H7 (cell line): ENCODE results near the gene TNFSF4. TPM values are rescaled to one million over a fixed set of nuclear protein-coding genes. Genes with fewer than 3 reads are reported as not detected.

Source experiments
- DNase-seq: peaks from one replicate; pipeline ENCODE4 v3.0.0; 2012
- H3K27me3 ChIP-seq: 2 replicates; pipeline ENCODE4 v1.6.0; 2011; ENCODE audit warnings: mild to moderate bottlenecking, low read length; ENCODE audit not compliant: control insufficient read depth, insufficient read depth
- H3K36me3 ChIP-seq: replicated peaks from 2 replicates; pipeline ENCODE4 v1.5.1; 2011; ENCODE audit warnings: low read length; ENCODE audit not compliant: control insufficient read depth, insufficient read depth
- H3K4me3 ChIP-seq: 2 replicates; pipeline ENCODE4 v1.5.1; 2011; ENCODE audit warnings: low read depth, mild to moderate bottlenecking, control low read depth, low read length, moderate library complexity; ENCODE audit not compliant: insufficient read depth
- total RNA-seq: library from RNA; depleted of rRNA; stranded (reverse); fragments of >200 nt; shearing (Covaris generic); gene quantifications from 2 replicates; pipeline ENCODE4 v1.2.3, GENCODE V29; 2014

TNFSF4 gene
- total RNA-seq, 1 experiment from 2014 or later = 0.21 TPM

- no peak for DNase-seq
- no peak overlapping the region for H3K4me3 ChIP-seq
- H3K36me3 ChIP-seq = no peaks in the 10 kb centered on the region
- no peaks in the 10 kb centered on the region for H3K27me3 ChIP-seq
Observed at GRCh38 chr1:173195596-173196088, 11.5 kb downstream of the TNFSF4 start.

GRCh38 chr1:173193639-173194038, 13.5 kb downstream of the TNFSF4 start:
- DNase-seq = no peak
- Histone ChIP-seq H3K4me3 (no peak overlapping the region), H3K36me3 (no peaks in the 10 kb centered on the region)

GRCh38 chr1:173191011-173191705, 16.0 kb downstream of the TNFSF4 start:
- no peak for DNase-seq
- no peaks in the 10 kb centered on the region for H3K27me3 ChIP-seq
- no peaks in the 10 kb centered on the region for H3K36me3 ChIP-seq
- H3K4me3 ChIP-seq = no peak overlapping the region

More at GRCh38 chr1:173193639-173194038, 13.5 kb downstream of the TNFSF4 start:
- H3K27me3 ChIP-seq = no peaks in the 10 kb centered on the region

GRCh38 chr1:173190101-173190936, 16.8 kb downstream of the TNFSF4 start:
- H3K36me3 ChIP-seq = no peaks in the 10 kb centered on the region
- no peak for DNase-seq
- H3K4me3 ChIP-seq = no peak overlapping the region
- H3K27me3 ChIP-seq = no peaks in the 10 kb centered on the region

- H3K36me3 ChIP-seq = no peaks in the 10 kb centered on the region
- H3K4me3 ChIP-seq = no peak overlapping the region
- DNase-seq = no peak
- H3K27me3 ChIP-seq = no peaks in the 10 kb centered on the region
Observed at GRCh38 chr1:173187671-173188237, 19.4 kb downstream of the TNFSF4 start.

- DNase-seq = no peak
- H3K36me3 ChIP-seq = no peaks in the 10 kb centered on the region
- H3K27me3 ChIP-seq = no peaks in the 10 kb centered on the region
- no peak overlapping the region for H3K4me3 ChIP-seq
Observed at GRCh38 chr1:173181791-173182190, 25.3 kb downstream of the TNFSF4 start.

- H3K4me3 ChIP-seq = no peak overlapping the region
- DNase-seq = no peak
Observed at GRCh38 chr1:173176246-173176645, 30.9 kb downstream of the TNFSF4 start.

GRCh38 chr1:173175514-173176145, 31.5 kb downstream of the TNFSF4 start:
- DNase-seq = no peak

More at GRCh38 chr1:173176246-173176645, 30.9 kb downstream of the TNFSF4 start:
- Histone ChIP-seq H3K36me3 (no peaks in the 10 kb centered on the region), H3K27me3 (no peaks in the 10 kb centered on the region)

GRCh38 chr1:173173388-173173787, 33.7 kb downstream of the TNFSF4 start:
- no peaks in the 10 kb centered on the region for H3K36me3 ChIP-seq
- DNase-seq = no peak
- no peak overlapping the region for H3K4me3 ChIP-seq
- no peaks in the 10 kb centered on the region for H3K27me3 ChIP-seq

More at GRCh38 chr1:173175514-173176145, 31.5 kb downstream of the TNFSF4 start:
- Histone ChIP-seq H3K36me3 (no peaks in the 10 kb centered on the region), H3K4me3 (no peak overlapping the region), H3K27me3 (no peaks in the 10 kb centered on the region)

- Histone ChIP-seq H3K4me3 (no peak overlapping the region), H3K27me3 (no peaks in the 10 kb centered on the region), H3K36me3 (no peaks in the 10 kb centered on the region)
- DNase-seq = no peak
Observed at GRCh38 chr1:173171152-173171551, 36.0 kb downstream of the TNFSF4 start.

GRCh38 chr1:173168941-173169340, 38.2 kb downstream of the TNFSF4 start:
- H3K27me3 ChIP-seq = peaks cover under 1% of the 10 kb centered on the region; the same call in 1 of the 2 replicates
- no peak for DNase-seq

GRCh38 chr1:173164686-173165085, 42.4 kb downstream of the TNFSF4 start:
- Histone ChIP-seq H3K36me3 (no peaks in the 10 kb centered on the region), H3K27me3 (peaks cover 6% of the 10 kb centered on the region; the same call in 1 of the 2 replicates), H3K4me3 (no peak overlapping the region)
- DNase-seq = no peak

More at GRCh38 chr1:173168941-173169340, 38.2 kb downstream of the TNFSF4 start:
- Histone ChIP-seq H3K36me3 (no peaks in the 10 kb centered on the region), H3K4me3 (no peak overlapping the region)

- Histone ChIP-seq H3K36me3 (no peaks in the 10 kb centered on the region), H3K4me3 (no peak overlapping the region), H3K27me3 (peaks cover 6% of the 10 kb centered on the region; the same call in 1 of the 2 replicates)
- DNase-seq = no peak
Observed at GRCh38 chr1:173164178-173164577, 43.0 kb downstream of the TNFSF4 start.

GRCh38 chr1:173163222-173163621, 43.9 kb downstream of the TNFSF4 start:
- no peak for DNase-seq
- H3K36me3 ChIP-seq = no peaks in the 10 kb centered on the region
- no peak overlapping the region for H3K4me3 ChIP-seq
- H3K27me3 ChIP-seq = peaks cover 6% of the 10 kb centered on the region; the same call in 1 of the 2 replicates
